ENCODE data around the gene RAVER1.

Gene RAVER1

DNA sequence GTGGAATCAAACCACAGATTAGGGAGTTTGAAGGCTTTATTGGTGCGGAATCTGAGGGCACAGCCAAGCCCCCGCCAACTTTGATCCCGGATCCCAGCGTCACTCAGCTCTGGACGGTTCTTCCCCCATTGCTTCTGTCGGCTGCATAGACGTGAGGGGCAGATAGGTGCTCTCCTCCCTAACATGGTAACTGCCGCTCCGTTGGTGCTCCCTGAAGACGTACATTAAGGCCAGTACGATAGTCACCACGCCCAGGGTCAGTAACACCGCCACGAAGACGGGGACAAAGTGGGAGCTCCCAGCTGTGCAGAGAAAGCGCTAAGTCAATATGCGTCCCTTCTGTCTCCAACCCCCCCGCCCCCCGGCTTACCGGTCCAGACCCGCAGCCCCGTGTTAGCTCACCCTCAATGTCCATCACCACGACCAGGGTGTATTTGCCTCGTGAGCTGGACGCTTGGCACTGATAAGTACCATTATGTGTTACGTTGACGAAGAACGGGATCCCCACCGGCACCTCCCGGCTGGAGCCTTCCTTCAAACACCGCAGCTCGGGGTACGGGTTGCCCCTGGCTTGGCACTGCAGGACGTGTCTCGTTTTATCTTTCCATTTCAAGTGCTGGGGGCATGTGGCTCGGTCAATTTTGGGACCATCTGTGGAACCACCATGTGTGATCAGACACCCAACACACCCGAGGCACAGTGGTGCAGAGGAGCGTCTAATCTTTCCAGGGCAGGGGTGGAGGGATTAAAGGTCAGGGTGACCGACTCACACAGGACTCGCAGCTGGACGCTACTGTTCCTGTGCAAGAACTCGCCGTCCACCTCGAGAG lies 644 bp upstream of the RAVER1 start:
- peak overlapping the region; percentile 94 to 95 for H3K4me3 ChIP-seq (replicated peaks in 1 of 2; ENCODE audit: low read depth in 2 of 2, low read length in 2 of 2)
- TF ChIP-seq, protein P1, sequence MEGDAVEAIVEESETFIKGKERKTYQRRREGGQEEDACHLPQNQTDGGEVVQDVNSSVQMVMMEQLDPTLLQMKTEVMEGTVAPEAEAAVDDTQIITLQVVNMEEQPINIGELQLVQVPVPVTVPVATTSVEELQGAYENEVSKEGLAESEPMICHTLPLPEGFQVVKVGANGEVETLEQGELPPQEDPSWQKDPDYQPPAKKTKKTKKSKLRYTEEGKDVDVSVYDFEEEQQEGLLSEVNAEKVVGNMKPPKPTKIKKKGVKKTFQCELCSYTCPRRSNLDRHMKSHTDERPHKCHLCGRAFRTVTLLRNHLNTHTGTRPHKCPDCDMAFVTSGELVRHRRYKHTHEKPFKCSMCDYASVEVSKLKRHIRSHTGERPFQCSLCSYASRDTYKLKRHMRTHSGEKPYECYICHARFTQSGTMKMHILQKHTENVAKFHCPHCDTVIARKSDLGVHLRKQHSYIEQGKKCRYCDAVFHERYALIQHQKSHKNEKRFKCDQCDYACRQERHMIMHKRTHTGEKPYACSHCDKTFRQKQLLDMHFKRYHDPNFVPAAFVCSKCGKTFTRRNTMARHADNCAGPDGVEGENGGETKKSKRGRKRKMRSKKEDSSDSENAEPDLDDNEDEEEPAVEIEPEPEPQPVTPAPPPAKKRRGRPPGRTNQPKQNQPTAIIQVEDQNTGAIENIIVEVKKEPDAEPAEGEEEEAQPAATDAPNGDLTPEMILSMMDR (IDR thresholded peaks at IDR 0.05; ENCODE audit: low read depth, low read length), result no peak
- no peak for DNase-seq (ENCODE audit: low read depth in 2 of 2)

DNA sequence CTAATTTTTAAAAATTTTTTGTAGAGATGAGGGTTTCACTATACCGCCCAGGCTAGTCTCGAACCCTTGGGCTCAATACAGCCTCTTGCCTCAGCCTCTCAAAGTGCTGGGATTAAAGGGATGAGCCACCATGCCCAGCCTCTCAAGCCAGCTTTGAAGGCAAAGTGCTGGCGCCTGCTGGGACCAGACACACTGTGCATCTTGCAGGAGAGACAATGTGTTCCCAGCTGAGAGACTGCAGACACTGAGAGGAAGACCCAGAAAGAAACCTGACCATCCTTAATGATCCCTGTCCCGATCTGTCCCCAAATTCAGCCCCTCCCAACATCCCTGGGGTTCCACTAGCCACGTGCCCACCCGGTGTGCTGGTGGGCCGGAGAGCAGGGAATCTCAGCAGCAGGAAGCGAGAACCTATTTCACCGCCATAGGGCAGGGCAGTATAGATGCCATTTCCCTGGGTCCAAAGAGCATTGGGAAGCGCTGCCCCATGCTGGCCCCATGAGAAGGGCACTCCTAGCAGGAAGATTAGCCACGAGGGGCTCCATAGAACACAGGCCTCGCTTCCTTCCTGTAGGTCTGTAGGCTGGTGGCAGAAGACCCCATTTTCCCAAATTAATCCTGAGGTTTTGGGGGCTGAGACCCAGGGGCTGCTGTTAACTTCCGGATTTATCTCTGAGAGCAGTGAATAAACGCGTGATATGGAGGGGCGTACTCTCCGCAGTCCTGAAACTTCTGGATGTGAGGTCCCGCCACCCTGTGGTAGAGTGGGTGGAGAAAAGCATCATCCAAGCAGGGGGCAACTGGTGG lies 968 bp downstream of the RAVER1 start:
- H3K4me3 ChIP-seq (replicated peaks in 1 of 2; ENCODE audit: low read depth in 2 of 2, low read length in 2 of 2), result peak overlapping the region; percentile 94 to 95
- TF ChIP-seq, protein P1 (IDR thresholded peaks at IDR 0.05; ENCODE audit: low read depth, low read length), result no peak
- DNase-seq (ENCODE audit: low read depth in 2 of 2), result no peak

DNA sequence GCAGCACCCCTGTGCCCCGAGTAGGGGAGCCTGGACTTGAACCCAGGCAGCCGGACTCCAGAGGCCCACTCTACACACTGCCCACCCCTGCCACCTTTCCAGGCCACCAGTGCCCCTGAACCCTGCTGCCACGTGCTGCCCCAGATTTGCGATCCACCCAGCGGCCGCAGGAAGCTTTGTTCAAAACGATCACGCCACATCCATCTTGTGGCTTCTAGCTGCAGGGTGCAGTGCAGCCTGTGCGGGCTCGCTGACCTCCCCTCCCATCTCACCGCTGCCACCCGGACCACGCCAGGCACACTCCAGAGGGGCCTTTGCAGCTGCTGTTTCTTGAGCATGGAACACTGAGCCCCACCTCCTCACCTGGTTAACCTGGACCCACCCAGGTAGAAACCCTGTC lies 3.8 kb downstream of the RAVER1 start:
- TF ChIP-seq, protein P1 (IDR thresholded peaks at IDR 0.05; ENCODE audit: low read depth, low read length), result no peak
- DNase-seq (ENCODE audit: low read depth in 2 of 2), result no peak
- H3K4me3 ChIP-seq (replicated peaks in 1 of 2; ENCODE audit: low read depth in 2 of 2, low read length in 2 of 2), result no peak overlapping the region

DNA sequence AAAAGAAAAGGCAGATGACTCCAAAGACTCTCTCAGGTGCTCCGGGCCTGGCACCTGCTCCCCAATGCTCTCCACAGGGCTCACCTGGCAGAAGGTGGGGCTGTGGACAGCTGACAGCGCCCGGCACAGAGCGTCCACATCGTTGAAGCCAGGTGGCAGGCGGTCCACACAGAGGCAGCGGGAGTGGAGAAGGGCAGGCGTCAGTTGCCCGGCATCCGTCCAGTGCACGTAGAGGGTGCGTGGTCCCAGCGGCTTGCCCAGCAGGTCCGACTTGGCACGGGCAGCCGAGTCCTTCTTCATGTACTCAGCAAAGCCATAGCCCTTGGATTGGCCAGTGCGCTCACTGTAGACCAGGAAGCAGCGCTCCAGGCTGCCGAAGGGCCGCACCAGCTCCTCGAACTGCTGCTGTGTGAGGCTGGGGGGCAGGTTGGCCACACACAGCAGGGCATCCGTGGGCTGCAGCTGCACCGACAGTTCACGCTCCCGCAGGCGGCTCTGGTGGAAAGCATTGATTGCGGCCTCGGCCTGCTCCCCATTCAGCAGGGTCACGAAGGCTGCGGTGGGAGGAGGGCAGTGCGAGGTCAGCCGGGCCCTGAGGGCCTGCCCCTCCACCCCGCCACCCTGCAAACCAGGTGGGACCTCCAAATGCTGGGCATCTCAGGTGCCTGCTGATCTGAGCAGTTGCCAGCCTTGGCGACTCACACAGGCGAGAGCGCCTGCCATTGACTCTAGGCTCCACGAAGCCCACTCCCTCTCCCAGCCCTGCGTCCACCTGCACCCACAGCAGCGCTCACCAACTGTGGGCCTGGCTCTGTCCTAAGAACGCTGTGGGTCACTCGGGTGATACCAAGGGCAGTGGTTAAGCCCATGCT lies 4.5 kb downstream of the RAVER1 start:
- TF ChIP-seq, protein P1 (IDR thresholded peaks at IDR 0.05; ENCODE audit: low read depth, low read length), result no peak
- no peak overlapping the region for H3K4me3 ChIP-seq (replicated peaks in 1 of 2; ENCODE audit: low read depth in 2 of 2, low read length in 2 of 2)
- no peak for DNase-seq (ENCODE audit: low read depth in 2 of 2)

DNA sequence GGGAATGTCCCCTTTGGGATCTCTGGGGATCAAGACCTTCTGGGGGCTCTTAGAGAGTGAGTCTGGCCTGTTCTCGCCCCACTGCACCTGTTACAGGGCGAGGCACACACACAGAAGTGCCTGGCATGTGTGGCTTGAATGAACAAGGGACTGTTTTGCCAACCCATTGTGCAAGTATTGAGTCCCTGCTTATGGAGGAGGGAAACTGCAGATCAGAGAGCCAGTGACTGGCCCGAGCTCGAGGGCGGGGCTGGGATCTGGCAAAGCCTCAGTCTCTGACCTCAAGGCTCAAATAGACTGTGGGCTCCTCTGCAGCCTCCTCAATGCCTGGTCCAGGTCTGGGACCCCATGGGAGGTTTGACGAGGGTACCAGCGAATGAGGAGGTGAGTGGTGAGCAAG lies 5.5 kb downstream of the RAVER1 start:
- TF ChIP-seq, protein P1 (IDR thresholded peaks at IDR 0.05; ENCODE audit: low read depth, low read length), result no peak
- DNase-seq (ENCODE audit: low read depth in 2 of 2), result no peak
- H3K4me3 ChIP-seq (replicated peaks in 1 of 2; ENCODE audit: low read depth in 2 of 2, low read length in 2 of 2), result no peak overlapping the region

DNA sequence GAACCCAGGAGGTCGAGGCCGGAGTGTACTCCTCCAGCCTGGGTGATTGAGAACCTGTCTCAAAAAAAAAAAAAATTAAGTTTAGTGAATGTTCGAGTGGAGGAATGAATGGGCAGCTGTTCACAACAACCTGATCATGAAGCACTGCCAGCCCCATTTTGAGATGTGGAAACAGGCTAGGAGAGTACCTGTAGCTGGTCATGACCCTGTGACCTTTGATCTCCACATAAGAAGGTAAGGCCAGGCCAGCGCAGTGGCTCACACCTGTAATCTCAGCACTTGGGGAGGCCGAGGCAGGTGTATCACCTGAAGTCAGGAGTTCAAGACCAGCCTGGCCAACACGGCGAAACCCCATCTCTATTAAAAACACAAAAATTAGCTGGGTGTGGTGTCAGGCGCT lies 7.6 kb downstream of the RAVER1 start:
- DNase-seq (ENCODE audit: low read depth in 2 of 2), result no peak
- no peak overlapping the region for H3K4me3 ChIP-seq (replicated peaks in 1 of 2; ENCODE audit: low read depth in 2 of 2, low read length in 2 of 2)
- TF ChIP-seq, protein P1 (IDR thresholded peaks at IDR 0.05; ENCODE audit: low read depth, low read length), result no peak

All from cardiac fibroblast (primary cell).